ENCODE measurements around the gene DNASE1L3.
"Not testable (repeated sequence)": the region's sequence is repeated elsewhere in the genome, so short reads cannot be mapped to it uniquely, and the experiment has no call there.

Gene DNASE1L3

DNA sequence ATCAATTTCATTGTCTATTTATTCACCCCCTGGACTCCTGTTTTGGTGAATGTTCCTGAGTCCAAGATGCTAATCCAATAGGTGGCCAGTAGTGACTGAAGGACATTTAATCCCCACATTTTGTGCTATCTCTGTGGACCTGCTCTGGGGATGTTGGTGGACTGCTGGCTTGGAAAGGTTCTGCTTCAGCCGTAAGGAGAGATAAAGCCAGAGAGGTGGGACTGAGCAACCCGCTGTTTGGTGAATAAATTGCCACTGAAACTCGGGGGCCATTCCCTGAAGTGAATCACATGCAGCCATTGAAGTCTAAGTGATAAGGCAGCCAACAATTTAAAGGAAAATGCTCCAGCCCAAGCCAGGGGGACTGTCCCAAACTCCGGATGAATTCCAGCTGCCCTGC, 25.2 kb upstream of the DNASE1L3 start:
- DNase-seq (ENCODE audit: low spot score), result no peak

DNA sequence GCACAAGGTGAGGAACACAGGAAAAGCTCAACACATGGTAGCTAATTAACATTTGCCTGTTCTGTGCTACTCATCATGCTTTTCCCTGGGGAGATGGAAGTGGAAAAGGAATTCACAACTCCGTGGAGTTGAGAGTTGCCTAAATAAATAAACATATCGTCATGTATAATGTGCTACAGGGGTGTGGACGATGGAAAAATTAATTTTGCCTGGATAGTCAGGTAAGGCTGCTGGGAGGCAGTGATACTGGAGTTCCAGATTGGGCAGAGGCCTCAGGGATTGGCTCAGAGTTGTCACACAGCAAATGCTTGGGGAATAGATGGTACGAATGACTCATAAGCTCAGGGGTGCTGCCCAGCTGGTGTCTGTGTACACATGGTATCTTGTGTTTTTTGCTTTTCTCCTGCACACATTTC, 23.8 kb upstream of the DNASE1L3 start:
- no peak for DNase-seq (ENCODE audit: low spot score)

DNA sequence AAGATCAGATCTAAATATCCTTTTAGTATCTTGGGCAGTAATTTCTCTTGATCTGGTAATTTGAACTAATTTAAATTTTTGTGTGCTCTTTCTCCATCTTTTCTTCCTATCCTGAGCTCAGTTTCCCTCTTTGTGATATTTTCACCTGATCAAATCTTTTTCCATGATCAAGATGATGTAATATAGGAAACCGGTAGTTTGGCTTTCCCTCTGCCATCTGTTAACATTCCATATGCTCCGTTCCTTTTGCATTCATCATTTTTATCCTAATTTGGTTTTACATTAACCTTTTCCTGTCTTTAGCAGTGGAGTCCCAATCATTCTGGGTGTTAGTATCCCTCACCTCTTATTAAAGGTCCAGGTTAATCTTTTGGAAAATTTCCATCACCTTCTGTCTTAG, 20.9 kb upstream of the DNASE1L3 start:
- no peak for DNase-seq (ENCODE audit: low spot score)

DNA sequence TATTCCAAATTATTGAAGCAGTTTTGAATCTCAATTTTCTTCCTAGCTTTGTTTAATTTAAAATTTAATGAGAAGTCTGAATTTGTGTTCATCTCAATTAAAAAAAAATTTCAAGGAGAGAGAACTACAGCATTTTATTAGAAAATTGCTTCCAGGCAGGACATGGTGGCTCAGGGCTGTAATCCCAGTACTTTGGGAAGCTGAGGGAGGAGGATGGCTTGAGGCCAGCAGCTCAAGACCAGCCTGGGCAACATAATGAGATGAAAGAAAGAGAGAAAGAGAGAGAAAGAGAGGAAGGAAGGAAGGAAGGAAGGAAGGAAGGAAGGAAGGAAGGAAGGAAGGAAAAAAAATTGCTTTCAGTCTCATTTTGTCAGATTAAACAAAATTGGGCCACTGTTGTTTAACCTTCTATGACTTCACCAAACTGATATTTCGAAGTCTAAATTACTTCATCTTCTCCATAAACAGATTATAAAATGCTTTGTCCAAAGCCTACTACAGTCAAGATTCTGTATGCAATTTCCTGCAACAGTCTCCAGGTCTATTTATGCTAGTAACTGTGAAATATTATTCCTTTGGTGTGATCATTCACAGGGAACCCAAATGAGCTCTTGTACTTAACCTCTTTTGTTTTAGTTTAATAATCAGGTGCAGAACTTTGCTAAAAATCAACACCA, 20.2 kb upstream of the DNASE1L3 start:
- no peak for DNase-seq (ENCODE audit: low spot score)

DNA sequence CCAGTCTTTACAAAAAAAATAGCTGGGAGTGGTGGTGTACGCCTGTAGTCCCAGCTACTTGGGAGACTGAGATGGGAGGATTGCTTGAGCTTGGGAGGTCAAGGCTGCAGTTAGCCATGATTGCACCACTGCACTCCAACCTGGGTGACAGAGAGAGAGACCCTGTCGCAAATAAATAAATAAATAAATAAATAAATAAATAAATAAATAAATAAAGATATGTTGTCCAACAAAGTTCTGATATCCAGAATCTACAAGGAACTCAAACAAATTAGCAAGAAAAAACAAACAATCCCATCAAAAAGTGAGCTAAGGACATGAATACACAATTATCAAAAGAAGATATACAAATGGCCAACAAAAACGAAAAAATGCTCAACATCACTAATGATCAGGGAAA, 17.2 kb upstream of the DNASE1L3 start:
- DNase-seq (ENCODE audit: low spot score), result not testable (repeated sequence)

DNA sequence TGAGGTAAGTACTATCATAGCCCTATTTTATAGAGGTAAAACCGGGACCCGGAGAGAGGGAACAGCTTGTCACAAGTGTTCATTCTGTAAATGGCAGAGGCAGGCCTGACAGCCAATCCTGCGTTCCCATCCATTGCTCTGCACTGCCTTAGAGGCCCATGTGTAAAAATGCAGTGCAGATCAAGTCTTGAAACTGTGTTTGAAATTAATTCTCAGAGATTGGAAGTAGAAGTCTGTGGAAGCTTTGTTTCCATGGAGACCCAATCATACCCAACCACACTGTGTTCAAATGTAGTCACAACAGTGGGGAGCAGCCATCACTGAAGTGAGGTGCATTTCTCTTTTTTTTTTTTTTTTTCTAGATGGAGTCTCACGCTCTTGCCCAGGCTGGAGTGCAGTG, 13.1 kb upstream of the DNASE1L3 start:
- no peak for DNase-seq (ENCODE audit: low spot score)

DNA sequence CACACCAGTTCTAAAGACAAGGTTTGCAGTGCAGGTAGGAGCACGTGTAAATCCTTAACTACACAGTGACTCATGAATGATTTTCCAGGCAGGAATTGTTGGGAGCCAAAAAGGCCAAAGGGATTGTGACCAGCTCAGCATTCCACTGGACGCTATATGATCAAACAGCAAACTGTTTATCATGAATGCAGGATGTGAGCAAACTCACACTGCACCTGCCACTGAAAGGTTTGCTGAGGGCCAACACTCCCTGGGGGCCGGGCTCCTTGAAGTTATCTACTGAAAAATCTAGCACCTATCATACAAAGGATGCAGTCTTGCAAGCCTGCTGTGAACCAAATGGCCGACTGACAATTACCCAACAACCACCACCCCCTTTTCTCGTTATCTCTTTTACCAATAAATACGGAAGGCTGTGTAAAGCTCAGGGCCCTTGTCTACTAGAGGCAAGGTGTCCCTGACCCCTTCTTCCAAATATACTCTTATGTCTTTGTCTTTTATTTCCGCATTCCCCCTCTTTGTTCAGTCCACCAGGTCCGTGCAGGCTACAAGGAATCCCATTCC, 11.5 kb upstream of the DNASE1L3 start:
- no peak for DNase-seq (ENCODE audit: low spot score)

DNA sequence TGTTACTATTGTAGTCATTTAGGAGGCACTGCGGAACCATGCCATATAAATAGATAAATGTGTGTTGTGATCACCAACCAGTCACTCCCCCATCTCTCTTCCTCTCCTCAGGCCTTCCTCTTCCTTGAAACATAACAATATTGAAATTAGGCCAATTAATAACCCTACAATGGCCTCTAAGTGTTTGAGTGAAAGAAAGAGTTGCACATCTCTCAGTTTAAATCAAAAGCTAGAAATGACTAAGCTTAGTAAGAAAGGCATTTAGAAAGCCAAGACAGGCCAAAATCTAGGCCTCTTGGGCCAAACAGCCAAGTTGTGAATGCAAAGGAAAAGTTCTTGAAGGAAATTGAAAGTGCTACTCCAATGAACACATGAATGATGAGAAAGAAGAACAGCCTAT, 8.1 kb upstream of the DNASE1L3 start:
- DNase-seq (ENCODE audit: low spot score), result no peak

DNA sequence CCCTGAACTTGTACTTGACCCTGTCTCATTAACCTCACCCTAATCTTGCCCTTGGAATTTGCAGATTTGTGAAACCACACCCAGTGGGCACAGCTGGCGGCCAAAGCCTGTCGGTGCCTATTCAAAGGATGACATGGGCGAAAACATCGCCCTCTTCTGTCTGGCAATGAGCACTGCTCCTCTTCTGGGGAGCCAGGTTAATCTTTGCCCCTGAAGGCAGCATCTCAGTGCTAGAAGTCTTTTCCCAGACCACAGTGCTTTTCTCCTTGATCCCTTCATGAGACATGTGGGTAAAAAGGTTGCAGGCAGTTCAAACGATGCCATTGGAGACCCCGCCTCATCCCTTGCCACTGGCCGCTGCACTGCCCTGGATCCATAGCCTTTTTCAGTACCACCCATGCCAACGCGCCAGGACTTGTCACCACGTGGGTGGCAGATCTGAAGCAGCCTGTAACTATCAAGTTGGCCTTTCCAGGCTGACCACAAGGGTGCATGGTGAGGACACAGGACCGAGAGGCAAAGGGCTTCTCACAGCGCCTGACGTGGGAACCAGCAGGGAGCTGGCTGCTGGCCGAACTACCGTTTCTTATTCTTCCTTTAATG, 6.5 kb upstream of the DNASE1L3 start:
- DNase-seq (ENCODE audit: low spot score), result peak; percentile 54

DNA sequence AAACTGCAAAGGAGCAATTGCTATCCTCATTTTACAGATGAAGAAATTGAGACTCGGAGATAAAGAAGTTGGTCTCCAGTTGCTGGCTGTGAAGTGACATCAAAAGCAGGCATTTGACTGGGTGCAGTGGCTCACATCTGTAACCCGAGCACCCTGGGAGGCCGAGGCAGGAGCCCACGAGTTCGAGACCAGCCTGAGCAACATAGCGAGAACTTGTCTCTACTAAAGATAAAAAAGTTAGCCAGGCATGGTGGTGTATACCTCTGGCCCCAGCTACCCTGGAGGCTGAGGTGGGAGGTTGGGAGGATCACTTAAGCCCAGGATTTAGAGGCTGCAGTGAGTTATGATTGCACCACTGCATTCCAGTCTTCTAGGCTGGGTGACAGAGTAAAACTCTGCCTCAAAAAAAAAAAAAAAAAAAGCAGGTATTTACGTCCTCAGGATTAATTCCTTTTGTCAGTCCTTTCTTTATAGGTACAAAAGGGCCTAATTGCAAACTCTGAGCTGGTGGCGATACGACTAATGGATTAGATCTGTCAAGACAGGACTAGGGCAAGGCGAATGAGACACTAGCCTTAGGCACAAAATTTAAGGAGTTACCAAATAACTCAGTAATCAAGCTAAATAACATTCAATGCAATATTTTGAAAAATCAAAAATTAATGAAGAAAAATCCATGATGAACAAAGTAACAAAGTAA, 5.9 kb upstream of the DNASE1L3 start:
- no peak for DNase-seq (ENCODE audit: low spot score)

DNA sequence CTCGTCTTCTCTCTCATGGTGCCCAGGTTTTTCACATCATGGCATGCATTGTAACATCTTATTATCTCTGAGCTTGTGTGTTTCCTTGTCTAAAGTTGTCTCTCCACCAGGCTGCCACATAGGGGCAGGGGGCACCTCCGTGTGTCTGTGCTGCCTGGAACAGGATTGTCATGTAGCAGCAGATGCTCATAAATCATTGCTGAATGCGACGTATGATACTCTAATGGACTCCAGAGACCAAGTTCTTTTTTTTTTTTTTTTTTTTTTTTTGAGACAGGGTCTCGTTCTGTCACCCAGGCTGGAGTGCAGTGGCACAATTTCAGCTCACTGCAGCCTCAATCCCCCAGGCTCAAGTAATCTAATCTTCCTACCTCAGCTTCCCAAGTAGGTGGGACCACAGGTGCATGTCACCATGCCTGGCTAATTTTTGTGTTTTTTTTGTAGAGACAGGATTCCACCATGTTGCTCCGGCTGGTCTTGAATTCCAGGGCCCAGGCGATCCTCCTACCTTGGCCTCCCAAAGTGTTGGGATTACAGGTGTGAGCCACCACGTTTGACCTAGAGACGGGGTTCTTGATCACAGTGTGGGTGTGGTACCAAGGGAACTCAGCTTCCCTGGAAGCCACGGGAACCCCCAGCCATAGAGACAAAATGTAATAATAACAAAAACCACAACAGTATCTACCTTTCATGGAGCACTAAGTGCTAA, 4.7 kb upstream of the DNASE1L3 start:
- no peak for DNase-seq (ENCODE audit: low spot score)

DNA sequence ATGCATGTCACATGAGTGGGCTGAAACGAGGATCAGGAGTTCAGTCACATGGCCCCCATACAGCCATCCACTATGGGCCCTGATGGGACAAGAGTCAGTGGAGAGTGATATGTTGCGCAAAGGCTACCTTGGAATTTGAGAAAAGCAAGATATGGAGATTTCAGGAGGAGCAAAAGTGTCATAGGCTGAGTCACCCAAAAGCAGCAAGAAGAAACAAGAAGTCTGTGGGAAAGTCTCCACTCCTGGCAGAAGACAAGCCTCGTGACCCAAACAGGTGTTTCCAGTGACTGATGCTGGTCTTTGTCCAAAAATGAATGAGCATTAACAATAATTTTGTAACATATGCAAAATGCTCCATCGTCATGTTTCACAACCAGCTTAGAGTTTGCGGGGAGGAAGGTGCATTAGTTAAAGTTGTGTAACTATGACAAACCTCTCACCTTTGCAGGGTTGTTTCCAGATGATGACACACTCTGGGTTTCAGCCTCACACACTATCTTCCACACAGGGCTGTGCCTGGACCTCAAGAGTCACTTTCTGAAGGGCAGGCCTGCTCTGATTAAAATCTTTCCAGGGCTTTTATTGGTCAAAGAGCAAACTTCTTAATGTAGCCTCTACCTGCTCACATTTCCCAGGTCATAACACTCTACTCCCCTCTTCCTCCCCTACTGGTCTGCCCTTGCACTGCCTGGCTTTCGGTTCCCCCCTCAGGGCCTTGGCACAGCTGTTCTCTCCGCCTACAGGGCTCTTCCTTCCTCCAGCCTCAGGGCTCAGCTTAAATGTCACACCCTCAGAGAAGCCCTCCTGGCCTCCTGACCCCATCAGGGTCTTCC, 3.9 kb upstream of the DNASE1L3 start:
- no peak for DNase-seq (ENCODE audit: low spot score)

DNA sequence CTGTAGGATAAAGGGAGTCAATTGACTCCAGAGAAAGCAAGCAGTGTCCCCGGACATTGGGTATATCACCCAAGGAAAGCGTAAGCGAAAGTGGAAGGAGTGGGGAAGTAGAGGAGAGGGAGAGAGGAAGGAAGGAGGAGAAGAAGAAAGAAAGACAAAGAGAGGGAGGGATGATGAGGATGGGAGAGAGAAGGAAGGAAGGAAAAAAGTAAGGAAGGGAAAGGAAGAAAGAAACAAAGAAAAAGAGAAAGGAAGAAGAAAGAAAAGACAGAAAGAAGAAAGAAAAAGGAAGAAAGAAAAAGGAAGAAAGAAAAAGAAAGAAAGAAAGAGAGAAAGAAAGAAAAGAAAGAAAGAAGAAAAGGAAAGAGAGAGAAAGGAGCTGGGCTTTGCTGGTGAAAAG, 839 bp downstream of the DNASE1L3 start:
- no peak for DNase-seq (ENCODE audit: low spot score)

DNA sequence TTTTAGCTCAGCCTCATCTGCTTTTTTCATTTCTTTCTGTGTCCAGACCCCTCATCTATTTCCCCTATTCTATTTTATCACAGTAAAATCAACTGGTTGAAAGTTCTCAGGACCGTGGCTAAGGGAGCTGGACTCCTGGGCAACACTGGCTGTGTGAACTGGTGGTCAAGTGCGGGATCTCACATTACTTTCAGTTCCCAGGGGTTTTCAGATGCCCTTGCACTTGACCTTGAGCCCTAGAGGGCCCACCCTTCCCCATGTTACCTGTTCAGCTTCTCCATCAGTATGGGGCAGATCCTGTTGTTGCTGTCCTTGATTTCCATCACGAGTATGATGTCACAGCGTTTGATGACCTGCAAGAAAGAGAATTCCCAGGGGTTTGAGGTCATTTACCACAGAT, 2.8 kb downstream of the DNASE1L3 start:
- DNase-seq (ENCODE audit: low spot score), result no peak

DNA sequence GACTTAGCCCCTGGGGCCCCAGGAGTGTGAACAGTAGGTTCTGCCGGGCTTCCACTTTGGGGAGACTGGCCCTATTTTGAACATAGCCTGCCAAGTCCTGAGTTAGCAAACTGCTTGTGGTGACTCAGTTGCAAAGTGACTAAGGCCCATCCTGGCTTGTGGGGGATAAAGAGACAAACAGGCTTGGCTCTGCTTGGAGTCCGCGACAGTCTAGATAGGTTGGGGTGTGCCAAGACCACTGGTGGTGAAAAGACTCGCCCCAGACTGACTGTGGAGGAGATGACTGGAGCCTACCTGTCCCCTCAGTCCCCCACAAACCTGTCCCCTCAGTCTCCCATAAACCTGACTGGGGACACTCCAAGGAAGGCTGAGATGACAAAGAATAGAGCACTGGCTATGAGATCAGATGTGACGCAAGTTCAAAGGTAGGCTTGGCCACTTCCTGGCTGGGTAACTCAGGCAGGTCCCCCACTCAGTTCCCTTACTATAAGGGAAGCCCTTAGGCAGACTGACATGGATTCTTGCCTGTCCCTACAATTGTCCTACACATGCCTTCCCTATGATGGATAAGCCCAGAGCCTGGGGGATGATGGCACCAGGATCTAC, 4.3 kb downstream of the DNASE1L3 start:
- no peak for DNase-seq (ENCODE audit: low spot score)

DNA sequence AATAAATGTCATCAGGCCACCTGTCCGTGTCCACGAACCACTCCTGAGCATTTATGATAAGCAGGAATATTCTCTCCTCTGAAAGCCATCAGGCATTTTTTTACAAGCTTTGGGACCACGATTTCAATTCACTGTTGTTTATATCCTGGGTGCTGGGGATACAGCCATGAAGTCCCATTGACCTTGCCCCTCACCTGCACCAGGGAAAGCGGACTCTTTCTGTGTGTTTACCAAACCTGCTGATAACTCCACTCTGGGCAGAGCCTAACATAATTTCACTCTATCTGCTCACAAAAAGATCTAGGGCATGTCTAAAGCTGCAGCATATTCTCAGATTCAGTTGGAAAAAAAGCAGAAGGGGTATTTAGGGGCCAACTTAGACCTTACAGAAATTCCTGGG, 4.8 kb downstream of the DNASE1L3 start:
- DNase-seq (ENCODE audit: low spot score), result no peak

DNA sequence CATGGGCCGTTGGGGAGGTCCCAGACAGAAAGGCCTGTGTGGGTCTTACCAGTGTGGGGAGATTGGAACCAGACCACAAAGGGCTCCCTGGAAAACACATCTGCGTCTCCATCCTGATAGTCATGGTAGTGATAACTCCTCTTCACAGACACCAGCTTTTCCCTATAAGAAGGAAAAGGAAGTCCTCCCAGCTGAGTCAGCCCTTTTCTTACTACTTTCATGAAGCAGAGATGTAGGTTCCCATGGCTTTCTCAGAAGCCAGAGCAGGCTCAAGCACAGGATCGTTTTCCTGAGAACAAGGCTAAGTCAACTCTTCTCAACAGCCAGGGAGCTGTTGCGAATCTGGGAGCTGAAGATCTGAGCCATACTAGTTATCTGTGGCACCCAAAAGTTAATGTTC, 6.1 kb downstream of the DNASE1L3 start:
- no peak for DNase-seq (ENCODE audit: low spot score)

DNA sequence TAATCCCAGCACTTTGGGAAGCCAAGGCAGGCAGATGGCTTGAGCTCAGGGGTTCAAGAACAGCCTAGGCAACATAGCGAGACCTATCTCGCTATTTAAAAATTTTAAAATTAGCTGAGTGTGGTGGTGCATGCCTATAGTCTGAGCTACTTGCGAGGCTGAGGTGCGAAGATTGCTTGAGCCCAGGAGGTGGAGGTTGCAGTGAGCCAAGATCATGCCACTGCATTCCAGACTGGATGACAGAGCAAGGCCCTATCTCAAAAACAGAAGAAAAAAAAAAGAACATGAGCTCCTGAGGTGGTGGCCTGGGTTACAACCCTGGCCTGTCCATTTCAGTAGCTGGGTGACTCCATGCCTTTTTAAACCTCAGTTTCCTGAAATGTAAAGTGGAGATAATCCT, 7.2 kb downstream of the DNASE1L3 start:
- no peak for DNase-seq (ENCODE audit: low spot score)

DNA sequence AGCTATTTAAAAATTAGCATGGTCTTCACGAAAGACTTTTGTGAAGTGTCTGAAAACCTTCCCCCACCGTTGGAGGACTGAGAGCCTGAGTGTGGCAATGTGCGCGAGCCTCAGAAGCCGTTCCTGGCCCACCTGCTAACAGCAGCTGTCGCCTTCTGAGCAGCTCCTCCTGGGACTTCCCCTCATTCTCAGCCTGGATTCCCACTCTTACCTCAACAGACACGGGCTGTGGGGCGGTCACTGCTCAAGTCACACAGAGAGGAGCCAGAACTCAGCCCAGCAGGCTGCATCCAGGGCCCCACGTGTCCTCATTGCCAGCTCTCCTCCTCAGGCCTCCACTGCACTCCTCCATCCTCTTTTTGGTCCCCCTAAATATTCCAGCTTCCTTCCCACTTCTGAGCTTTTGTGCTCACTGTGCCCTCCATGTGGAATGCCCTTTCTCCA, 7.8 kb downstream of the DNASE1L3 start:
- no peak for DNase-seq (ENCODE audit: low spot score)

DNA sequence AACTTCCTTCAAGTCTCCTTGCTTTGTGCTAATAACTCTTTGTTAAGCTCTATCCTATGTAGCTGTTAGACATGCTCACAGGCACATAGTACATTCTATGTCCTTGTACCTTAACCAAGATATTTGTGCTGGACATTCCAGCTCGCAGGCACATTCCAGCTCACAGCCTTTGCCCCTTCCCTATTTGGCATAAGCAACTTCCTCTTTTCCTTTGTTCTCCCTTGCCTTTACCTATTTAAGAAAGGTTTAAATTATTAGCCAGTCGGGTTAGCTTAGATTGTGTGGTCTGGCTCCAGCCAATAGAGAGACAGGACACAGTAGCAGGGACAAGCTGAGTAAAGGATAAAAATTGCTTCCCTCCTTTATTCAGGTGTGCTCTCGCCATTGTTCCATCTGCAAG, 9.3 kb downstream of the DNASE1L3 start:
- DNase-seq (ENCODE audit: low spot score), result not testable (repeated sequence)

DNA sequence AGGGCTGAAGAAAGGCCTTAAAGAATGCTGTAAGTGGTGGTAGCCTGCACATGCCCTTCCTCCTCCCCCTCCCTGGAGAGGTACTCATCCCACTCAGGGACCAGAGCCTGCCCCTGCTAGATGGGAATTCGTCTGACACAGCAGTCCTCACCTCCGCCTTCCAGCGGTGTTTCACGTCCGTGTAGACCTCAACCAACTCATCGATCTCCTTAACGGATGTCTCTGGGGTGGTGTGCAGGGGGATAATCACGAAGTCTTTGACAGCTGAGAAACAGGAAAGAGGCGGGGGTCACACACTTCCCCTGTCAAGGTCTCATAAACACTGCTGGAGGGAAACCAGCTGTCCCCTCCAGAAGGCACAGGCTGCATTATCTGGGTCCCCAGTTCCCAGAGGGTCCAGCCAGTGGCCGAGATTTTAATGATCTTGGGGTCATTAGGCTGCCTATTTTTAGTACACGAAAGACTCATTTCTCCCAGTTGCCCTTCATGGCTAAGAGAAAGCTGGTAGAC, 9.9 kb downstream of the DNASE1L3 start:
- DNase-seq (ENCODE audit: low spot score), result no peak
